Stimulated activated CD8-positive, alpha-beta memory T cell treated with anti-CD3 and anti-CD28 coated beads, Interleukin-7, amount 100 ng/mL, for 48 hours (primary cell): Measurements from ENCODE around the gene ALOX15.
"Not testable (repeated sequence)": the region's sequence is repeated elsewhere in the genome, so short reads cannot be mapped to it uniquely, and the experiment has no call there.

Source experiments
- DNase-seq, 2 donors: peaks; one replicate each; pipeline ENCODE4 v3.0.0-alpha.2; 2020; ENCODE audit warnings: low read depth in 1 of 2; ENCODE audit errors: extremely low read depth in 1 of 2

ALOX15 gene

GRCh38 chr17:4657678-4658077, 16.2 kb upstream of the ALOX15 start:
- no peak for DNase-seq

GRCh38 chr17:4655933-4656332, 14.5 kb upstream of the ALOX15 start:
- not testable (repeated sequence) for DNase-seq

- no peak for DNase-seq
These were observed 11.5 kb upstream of the ALOX15 start for GRCh38 chr17:4652997-4653396.

- no peak for DNase-seq
These were observed 7.3 kb upstream of the ALOX15 start for GRCh38 chr17:4648741-4649140.

GRCh38 chr17:4645642-4646041, 4.2 kb upstream of the ALOX15 start:
- DNase-seq: no peak

- DNase-seq: no peak
These were observed 2.2 kb upstream of the ALOX15 start for GRCh38 chr17:4643676-4644075.

GRCh38 chr17:4642286-4642685, 808 bp upstream of the ALOX15 start:
- DNase-seq: no peak

- not testable (repeated sequence) for DNase-seq
These were observed 799 bp downstream of the ALOX15 start for GRCh38 chr17:4640569-4641188.

GRCh38 chr17:4639301-4640059, 2.0 kb downstream of the ALOX15 start:
- DNase-seq: peak in 1 of 2 donors; percentile 13

- DNase-seq: not testable (repeated sequence)
These were observed 2.7 kb downstream of the ALOX15 start for GRCh38 chr17:4638766-4639165.

GRCh38 chr17:4636474-4637100, 4.9 kb downstream of the ALOX15 start:
- DNase-seq: no peak

- DNase-seq: no peak
These were observed 5.6 kb downstream of the ALOX15 start for GRCh38 chr17:4635823-4636375.

GRCh38 chr17:4634976-4635375, 6.5 kb downstream of the ALOX15 start:
- no peak for DNase-seq

- DNase-seq: no peak
These were observed 7.8 kb downstream of the ALOX15 start for GRCh38 chr17:4633643-4634042.

- no peak for DNase-seq
These were observed 8.9 kb downstream of the ALOX15 start for GRCh38 chr17:4632581-4632920.

- no peak for DNase-seq
These were observed 9.5 kb downstream of the ALOX15 start for GRCh38 chr17:4631836-4632580.

GRCh38 chr17:4631431-4631830, 10.0 kb downstream of the ALOX15 start:
- no peak for DNase-seq

GRCh38 chr17:4626734-4627256, 14.7 kb downstream of the ALOX15 start:
- no peak for DNase-seq

GRCh38 chr17:4625181-4625617, 16.3 kb downstream of the ALOX15 start:
- DNase-seq: no peak

GRCh38 chr17:4624451-4624911, 17.0 kb downstream of the ALOX15 start:
- not testable (repeated sequence) for DNase-seq

GRCh38 chr17:4623249-4623648, 18.2 kb downstream of the ALOX15 start:
- DNase-seq: no peak
